ENCODE measurements around the gene IL1RAPL1. TPM values are rescaled to one million over a fixed set of nuclear protein-coding genes. Genes with fewer than 3 reads are reported as not detected.

The IL1RAPL1 gene
- total RNA-seq, 3 donors from 2014 or later = 0.16 to 0.44 TPM; not detected in 1

DNA sequence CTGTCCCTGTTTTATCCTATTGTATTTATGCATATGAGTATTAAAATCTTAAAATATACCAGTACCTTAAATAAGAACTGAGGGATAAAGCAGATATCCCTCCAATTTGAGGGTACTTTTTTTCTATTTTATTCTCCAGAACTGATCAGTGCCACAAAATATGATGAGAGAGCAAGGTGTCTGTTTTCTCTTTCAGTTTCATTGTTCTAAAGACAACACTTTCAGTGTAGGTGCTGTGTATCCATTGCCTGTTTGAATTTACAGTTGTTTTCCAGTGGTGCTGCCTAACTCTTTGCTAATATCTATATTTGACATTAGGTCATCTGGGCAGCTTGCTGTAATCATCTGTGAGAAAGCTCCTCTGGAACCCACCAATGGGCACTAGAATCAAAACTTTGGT, 394.7 kb downstream of the IL1RAPL1 start:
- intact Hi-C loops (cut with DNase I; ENCODE audit: low total_unique reads) = no loop called here
- Histone ChIP-seq H3K27ac (no peak overlapping the region), H3K4me3 (no peak overlapping the region), H3K4me1 (no peaks in the 10 kb centered on the region), H3K9me3 (no peaks in the 10 kb centered on the region), H3K27me3 (no peaks in the 10 kb centered on the region), H3K36me3 (no peaks in the 10 kb centered on the region)
- no peak for DNase-seq (ENCODE audit: low spot score in 2 of 2)
- TF ChIP-seq, protein P1, sequence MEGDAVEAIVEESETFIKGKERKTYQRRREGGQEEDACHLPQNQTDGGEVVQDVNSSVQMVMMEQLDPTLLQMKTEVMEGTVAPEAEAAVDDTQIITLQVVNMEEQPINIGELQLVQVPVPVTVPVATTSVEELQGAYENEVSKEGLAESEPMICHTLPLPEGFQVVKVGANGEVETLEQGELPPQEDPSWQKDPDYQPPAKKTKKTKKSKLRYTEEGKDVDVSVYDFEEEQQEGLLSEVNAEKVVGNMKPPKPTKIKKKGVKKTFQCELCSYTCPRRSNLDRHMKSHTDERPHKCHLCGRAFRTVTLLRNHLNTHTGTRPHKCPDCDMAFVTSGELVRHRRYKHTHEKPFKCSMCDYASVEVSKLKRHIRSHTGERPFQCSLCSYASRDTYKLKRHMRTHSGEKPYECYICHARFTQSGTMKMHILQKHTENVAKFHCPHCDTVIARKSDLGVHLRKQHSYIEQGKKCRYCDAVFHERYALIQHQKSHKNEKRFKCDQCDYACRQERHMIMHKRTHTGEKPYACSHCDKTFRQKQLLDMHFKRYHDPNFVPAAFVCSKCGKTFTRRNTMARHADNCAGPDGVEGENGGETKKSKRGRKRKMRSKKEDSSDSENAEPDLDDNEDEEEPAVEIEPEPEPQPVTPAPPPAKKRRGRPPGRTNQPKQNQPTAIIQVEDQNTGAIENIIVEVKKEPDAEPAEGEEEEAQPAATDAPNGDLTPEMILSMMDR (IDR thresholded peaks at IDR 0.05) = no peak
- TF ChIP-seq POLR2A (IDR thresholded peaks at IDR 0.05) = no peak

DNA sequence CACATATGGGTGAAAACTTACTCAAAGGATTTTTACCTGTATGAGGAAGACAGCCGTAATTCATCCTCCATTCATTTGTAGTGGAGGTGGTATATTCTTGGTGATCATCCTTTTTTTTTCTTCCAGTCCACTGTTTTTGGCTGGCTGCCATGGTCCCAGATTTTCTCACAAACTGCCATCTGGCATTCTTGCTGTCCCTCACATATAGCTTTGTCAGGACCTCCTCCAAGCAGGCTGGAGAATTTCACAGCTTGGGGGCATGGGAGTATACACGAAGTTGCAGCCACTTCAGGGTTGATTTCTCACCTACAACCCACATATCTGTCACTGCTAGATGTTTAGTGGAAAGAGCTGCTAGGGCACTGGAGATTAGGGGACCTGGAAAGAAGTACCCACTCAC, 401.0 kb downstream of the IL1RAPL1 start:
- DNase-seq (ENCODE audit: low spot score in 2 of 2) = no peak

GRCh38 chrX:28997706-28998463, 410.6 kb downstream of the IL1RAPL1 start:
- peaks cover 0 to 13% of the 10 kb centered on the region in 2 donors for H3K27me3 ChIP-seq

More for the DNA sequence above, 401.0 kb downstream of the IL1RAPL1 start:
- Histone ChIP-seq H3K27me3 (no peaks in the 10 kb centered on the region), H3K36me3 (no peaks in the 10 kb centered on the region), H3K9me3 (no peaks in the 10 kb centered on the region), H3K27ac (no peak overlapping the region), H3K4me3 (no peak overlapping the region), H3K4me1 (no peaks in the 10 kb centered on the region)
- no peak for TF ChIP-seq POLR2AphosphoS5 (IDR thresholded peaks at IDR 0.05)
- TF ChIP-seq, protein P1 (IDR thresholded peaks at IDR 0.05) = no peak
- TF ChIP-seq POLR2A (IDR thresholded peaks at IDR 0.05) = no peak
- intact Hi-C loops (cut with DNase I; ENCODE audit: low total_unique reads) = no loop called here

DNA sequence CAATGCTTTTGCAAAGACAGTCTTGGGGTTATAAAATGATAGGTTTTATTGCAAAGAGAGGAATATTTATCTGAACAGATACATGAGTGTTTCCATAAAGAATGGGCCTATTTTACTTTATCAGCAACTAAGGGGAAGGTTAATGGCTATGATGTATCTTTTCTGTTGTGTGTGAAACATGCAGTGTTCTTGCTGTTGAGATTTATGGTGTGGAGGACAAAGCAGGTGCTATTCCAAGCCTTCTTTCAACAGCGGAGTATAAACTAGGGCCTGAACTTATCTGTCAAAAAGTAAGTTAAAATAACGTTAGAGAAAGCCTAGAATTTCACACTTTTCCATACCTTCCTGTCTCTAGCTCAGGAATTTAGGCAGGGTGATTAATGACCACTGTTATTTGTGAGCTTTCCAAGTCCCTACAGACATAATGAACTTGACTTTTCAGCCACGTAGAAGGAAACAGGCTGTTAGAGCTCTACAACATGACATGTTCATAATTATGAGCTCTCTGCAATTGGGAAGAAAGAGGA, 411.4 kb downstream of the IL1RAPL1 start:
- Histone ChIP-seq H3K27me3 (peaks cover 0 to 13% of the 10 kb centered on the region in 2 donors), H3K27ac (no peak overlapping the region), H3K9me3 (no peaks in the 10 kb centered on the region), H3K4me1 (no peaks in the 10 kb centered on the region), H3K4me3 (no peak overlapping the region), H3K36me3 (no peaks in the 10 kb centered on the region)
- intact Hi-C loops (cut with DNase I; ENCODE audit: low total_unique reads) = no loop called here
- no peak for DNase-seq (ENCODE audit: low spot score in 2 of 2)
- TF ChIP-seq POLR2A (IDR thresholded peaks at IDR 0.05) (no peak), POLR2AphosphoS5 (IDR thresholded peaks at IDR 0.05) (no peak)
- TF ChIP-seq, protein P1 (IDR thresholded peaks at IDR 0.05) = no peak

More at GRCh38 chrX:28997706-28998463, 410.6 kb downstream of the IL1RAPL1 start:
- Histone ChIP-seq H3K4me3 (no peak overlapping the region), H3K27ac (no peak overlapping the region), H3K4me1 (no peaks in the 10 kb centered on the region), H3K9me3 (no peaks in the 10 kb centered on the region), H3K36me3 (no peaks in the 10 kb centered on the region)
- intact Hi-C loops (cut with DNase I; ENCODE audit: low total_unique reads) = no loop called here
- DNase-seq (ENCODE audit: low spot score in 2 of 2) = no peak
- TF ChIP-seq, protein P1 (IDR thresholded peaks at IDR 0.05) = no peak
- no peak for TF ChIP-seq POLR2A (IDR thresholded peaks at IDR 0.05)
- TF ChIP-seq POLR2AphosphoS5 (IDR thresholded peaks at IDR 0.05) = no peak

- intact Hi-C loops (cut with DNase I; ENCODE audit: low total_unique reads) = loop anchor here (10.0 kb wide), 1 partner anchor 1878 kb away; no protein-coding TSS in a partner anchor
- DNase-seq (ENCODE audit: low spot score in 2 of 2) = no peak
- Histone ChIP-seq H3K4me3 (no peak overlapping the region), H3K27me3 (no peaks in the 10 kb centered on the region), H3K4me1 (no peaks in the 10 kb centered on the region), H3K36me3 (no peaks in the 10 kb centered on the region), H3K9me3 (peaks cover 3 to 12% of the 10 kb centered on the region in 2 donors), H3K27ac (no peak overlapping the region)
- no peak for TF ChIP-seq POLR2A (IDR thresholded peaks at IDR 0.05)
- TF ChIP-seq, protein P1 (IDR thresholded peaks at IDR 0.05) = no peak
- TF ChIP-seq POLR2AphosphoS5 (IDR thresholded peaks at IDR 0.05) = no peak
These were observed 425.6 kb downstream of the IL1RAPL1 start for GRCh38 chrX:29012867-29013266.

Measured in breast epithelium (tissue), 4 donors.